GM10266 (cell line): ENCODE results near the gene SLC41A1.

Source experiments
- DNase-seq: peaks from one replicate; pipeline ENCODE4 v3.0.0; 2012; ENCODE audit errors: extremely low spot score
- CTCF ChIP-seq: IDR thresholded peaks from 2 replicates; pipeline ENCODE4 v1.5.1; 2012; ENCODE audit warnings: mild to moderate bottlenecking, low read depth; ENCODE audit not compliant: control insufficient read depth, insufficient read depth; ENCODE audit errors: missing control alignments

Gene SLC41A1

DNA sequence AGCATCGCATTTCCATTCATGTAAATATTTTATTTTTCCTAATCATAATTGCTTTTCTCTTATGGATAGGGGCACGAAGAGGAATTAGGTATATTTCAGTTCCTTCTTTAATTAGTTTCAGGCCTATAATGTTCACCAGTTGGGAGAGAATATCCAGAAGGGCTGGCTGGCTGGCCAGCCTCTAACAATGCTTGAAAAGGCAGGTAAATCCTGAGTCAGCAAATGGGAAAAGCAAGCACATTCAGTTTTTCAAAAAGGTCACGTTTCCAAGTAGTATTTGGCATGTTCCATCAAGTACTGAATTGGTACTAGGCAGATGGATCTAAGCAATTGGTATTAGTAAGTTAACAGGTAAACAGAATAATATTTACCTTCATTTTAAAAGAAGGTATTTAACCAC is 45.8 kb downstream of the SLC41A1 start:
- no peak for TF ChIP-seq CTCF
- no peak for DNase-seq

- TF ChIP-seq CTCF = no peak
- no peak for DNase-seq
Observed at GRCh38 chr1:205766570-205766969, 46.4 kb downstream of the SLC41A1 start.

GRCh38 chr1:205766038-205766437 is 47.0 kb downstream of the SLC41A1 start:
- no peak for TF ChIP-seq CTCF
- no peak for DNase-seq

GRCh38 chr1:205764578-205764977 is 48.4 kb downstream of the SLC41A1 start:
- no peak for DNase-seq
- TF ChIP-seq CTCF = no peak

- no peak for TF ChIP-seq CTCF
Observed at GRCh38 chr1:205763980-205764379, 49.0 kb downstream of the SLC41A1 start.

DNA sequence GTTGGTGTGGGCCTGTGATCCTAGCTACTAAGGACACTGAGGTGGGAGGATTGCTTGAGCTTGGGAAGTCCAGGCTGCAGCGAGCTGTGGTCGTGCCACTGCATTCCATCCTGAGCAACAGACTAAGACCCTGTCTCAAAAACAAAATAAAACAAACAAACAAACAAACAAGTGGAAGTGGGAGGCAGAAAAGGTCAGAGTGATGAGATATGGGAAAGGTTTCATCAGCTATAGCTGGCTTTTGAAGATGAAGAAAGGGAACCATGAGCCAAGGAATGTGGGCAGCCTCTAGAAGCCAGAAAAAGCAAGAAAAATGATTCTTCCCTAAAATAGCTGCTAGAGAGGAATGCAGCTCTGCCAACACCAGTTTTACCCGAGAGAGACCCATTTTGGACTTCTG is 52.4 kb downstream of the SLC41A1 start:
- no peak for TF ChIP-seq CTCF
- no peak for DNase-seq

More at GRCh38 chr1:205763980-205764379, 49.0 kb downstream of the SLC41A1 start:
- DNase-seq = no peak

GRCh38 chr1:205756552-205756951 is 56.4 kb downstream of the SLC41A1 start:
- DNase-seq = no peak
- no peak for TF ChIP-seq CTCF
